GM12865 (cell line): ENCODE measurements around the gene MTPN.

ENCODE experiments used
- DNase-seq: peaks from one replicate; pipeline ENCODE4 v3.0.0; 2010; ENCODE audit warnings: low read depth
- H3K4me3 ChIP-seq: 2 replicates; pipeline ENCODE4 v1.5.1; 2011; ENCODE audit warnings: mild to moderate bottlenecking, low read depth, low read length, control low read depth
- TF ChIP-seq, protein P1 (sequence below): IDR thresholded peaks from 2 replicates; pipeline ENCODE4 v1.5.1; 2011; ENCODE audit warnings: low read length, control low read depth, low read depth, inconsistent platforms; ENCODE audit not compliant: insufficient read depth; ENCODE audit errors: missing control alignments

The MTPN gene

DNA sequence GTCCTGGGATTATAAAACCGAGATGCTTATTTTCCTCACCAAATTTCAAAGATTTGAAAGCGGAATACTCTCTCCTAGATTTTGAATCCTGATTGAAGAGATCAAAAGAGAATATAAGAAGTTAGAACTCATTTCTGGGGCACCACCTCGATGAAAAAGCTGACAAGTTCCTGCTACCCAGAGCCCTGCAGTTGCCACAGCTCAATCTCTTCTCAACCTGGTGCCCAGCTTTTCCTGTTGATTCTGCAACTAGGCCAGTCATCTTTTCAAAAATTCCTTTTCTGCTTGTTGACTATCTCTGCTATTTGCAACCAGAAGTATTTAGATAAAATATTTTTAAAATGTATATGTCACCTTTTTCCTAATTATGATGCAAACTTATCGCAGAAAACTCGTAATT, 45.0 kb downstream of the MTPN start:
- DNase-seq = no peak
- no peak overlapping the region for H3K4me3 ChIP-seq
- TF ChIP-seq, protein P1, sequence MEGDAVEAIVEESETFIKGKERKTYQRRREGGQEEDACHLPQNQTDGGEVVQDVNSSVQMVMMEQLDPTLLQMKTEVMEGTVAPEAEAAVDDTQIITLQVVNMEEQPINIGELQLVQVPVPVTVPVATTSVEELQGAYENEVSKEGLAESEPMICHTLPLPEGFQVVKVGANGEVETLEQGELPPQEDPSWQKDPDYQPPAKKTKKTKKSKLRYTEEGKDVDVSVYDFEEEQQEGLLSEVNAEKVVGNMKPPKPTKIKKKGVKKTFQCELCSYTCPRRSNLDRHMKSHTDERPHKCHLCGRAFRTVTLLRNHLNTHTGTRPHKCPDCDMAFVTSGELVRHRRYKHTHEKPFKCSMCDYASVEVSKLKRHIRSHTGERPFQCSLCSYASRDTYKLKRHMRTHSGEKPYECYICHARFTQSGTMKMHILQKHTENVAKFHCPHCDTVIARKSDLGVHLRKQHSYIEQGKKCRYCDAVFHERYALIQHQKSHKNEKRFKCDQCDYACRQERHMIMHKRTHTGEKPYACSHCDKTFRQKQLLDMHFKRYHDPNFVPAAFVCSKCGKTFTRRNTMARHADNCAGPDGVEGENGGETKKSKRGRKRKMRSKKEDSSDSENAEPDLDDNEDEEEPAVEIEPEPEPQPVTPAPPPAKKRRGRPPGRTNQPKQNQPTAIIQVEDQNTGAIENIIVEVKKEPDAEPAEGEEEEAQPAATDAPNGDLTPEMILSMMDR = no peak

DNA sequence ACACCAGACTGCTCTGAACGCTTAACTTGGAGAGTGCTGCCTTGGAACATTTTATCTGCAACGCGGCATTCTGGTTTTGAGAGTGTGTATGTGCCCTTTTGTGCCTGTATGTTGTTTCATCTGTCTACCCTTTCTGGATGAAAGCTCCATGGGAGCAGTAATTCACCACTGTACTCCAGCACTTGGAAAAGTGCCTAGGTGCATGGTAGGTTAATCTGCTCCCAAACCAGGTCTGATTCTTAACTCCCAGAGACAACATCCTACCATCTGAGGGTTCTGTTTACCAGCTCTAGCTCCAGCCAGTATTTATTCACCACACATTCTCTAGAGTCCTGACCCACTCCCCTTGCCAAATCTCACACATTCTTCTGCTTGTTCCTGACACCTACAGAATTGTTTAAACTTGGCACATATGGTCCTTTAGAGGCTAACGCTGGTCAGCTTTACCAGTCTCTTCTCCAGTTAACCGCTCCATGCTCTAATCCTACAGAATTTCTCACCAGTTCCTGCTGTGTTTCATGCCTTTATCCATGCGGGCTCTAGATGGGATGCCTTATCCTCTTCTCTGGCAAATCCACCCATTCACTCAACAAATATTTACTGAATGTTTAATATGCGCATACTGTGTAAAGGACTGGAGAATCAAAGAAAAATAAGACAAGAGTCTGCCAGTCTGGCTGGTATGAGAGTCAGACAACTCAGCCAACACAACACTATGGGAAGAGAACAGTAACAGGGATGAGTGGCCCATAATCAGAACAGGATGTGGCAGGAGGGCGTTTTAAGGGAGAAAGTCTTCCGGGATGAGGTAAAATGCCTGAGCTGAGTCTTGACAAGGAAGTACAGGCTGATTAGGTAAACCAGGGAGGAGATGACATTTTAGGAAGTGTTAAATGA, 46.3 kb downstream of the MTPN start:
- TF ChIP-seq, protein P1 = no peak
- H3K4me3 ChIP-seq = no peak overlapping the region
- DNase-seq = no peak

DNA sequence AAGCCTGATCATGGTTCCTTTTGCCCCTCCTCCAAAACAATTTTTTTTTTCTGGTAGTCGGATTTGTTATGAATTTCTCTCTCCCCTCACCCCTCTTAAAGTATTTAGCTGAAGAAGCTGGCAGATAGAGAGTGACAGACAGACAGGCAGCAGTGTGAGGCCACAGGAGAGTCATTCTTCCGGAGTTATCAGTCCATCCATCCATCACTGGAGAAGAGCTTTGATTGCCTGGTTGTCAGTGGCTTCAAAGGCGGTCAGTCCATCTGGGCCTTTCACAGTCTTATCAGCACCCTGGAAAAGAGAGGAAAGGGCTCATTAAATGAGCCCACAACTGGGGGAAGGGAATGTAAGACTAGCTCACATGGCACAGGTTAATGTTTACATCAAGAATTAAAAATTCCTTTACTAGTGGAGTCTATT, 47.4 kb downstream of the MTPN start:
- TF ChIP-seq, protein P1 = no peak
- DNase-seq = no peak
- H3K4me3 ChIP-seq = no peak overlapping the region

DNA sequence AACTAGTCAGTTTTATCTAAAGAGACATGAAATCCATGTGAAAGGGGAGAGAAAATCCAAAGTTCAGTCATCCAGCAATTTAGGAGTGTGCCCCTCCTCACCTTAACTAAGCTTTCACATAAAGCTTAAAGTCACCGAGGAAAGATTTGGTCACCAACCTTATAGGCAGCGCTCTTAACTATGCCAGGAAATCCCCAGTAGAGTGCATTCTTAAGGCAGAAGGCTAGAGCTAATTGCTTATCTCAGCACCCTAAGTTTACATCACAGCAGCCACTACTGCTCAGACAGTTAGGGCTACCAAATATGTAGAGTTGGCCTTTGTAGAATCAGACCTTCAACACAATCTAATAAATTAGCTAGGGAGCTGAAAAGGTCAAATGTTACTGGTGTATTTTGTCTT, 47.9 kb downstream of the MTPN start:
- no peak for DNase-seq
- H3K4me3 ChIP-seq = no peak overlapping the region
- TF ChIP-seq, protein P1 = no peak

DNA sequence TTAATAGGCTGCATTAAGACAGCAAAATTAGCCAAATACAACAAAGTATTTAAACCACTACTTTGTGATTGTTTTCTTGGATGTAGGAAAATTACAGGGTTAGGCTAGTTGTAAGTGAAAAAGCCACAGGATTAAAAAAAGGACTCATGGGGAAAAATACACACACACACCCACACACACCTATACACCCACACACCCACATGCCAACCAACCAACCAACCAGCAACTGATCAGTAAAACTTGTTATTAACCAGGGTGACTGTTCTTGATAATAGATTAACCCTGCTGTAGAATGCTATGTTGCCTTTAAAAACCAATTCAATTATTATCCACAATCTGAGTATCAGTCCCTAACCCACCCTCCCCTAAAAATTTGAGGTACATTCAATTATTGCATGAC, 49.0 kb downstream of the MTPN start:
- DNase-seq = no peak

DNA sequence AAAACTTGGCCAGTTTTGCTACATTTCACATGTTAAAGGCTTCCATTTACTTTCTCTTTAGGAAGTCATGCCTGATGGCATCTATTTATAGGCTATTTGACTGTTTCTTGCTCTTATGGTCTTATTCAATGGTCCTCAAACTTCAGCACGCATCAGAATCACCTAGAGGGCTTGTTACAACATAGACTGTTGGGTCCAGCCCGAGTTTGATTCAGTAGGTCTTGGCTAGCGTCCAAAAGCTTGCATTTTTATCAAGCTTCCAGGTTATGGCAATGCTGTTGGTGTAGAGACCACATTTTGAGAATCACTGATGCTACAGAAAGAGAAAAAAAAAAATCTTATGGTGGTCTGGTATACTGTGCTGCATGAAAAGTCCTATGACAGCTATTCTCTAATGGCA, 51.9 kb downstream of the MTPN start:
- TF ChIP-seq, protein P1 = no peak
- H3K4me3 ChIP-seq = no peak overlapping the region
- no peak for DNase-seq

More for the DNA sequence above, 49.0 kb downstream of the MTPN start:
- TF ChIP-seq, protein P1 = no peak
- no peak overlapping the region for H3K4me3 ChIP-seq
